Measurements from ENCODE around the gene BCDIN3D.
"Not testable (repeated sequence)": the region's sequence is repeated elsewhere in the genome, so short reads cannot be mapped to it uniquely, and the experiment has no call there.

BCDIN3D gene

DNA sequence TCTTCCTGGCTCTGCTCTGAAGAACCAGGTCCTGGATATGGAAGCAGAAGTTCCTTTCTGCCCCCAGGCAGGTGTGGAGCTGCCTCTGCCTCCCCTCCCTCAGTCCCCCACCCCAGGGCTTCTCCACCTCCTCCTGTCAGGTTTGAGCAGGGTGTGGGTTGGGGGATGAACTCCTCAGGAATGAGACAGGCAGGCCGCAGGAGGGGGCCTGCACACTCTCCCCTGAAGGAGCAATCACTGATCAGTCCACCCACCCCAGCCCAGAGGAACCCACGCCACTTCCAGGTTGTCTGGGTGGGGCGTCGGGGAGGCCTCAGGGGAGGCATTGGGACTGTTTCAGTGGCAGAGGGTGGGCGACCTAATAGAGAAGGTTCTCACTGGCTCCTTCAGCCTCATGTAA is 34.2 kb upstream of the BCDIN3D start:
- Histone ChIP-seq H3K9ac (ENCODE audit: low read length in 5 of 5) (no peak overlapping the region), H3K4me3 (ENCODE audit: low read depth in 1 of 5, low read length in 5 of 5) (no peak overlapping the region), H3K4me1 (ENCODE audit: control insufficient read depth in 5 of 5, insufficient read depth in 5 of 5, low read length in 5 of 5) (peaks cover 2 to 25% (median 15%) of the 10 kb centered on the region in 5 donors), H3K36me3 (ENCODE audit: control insufficient read depth in 5 of 5, insufficient read depth in 5 of 5, low read length in 5 of 5) (no peaks in the 10 kb centered on the region), H3K27me3 (ENCODE audit: control insufficient read depth in 5 of 5, insufficient read depth in 4 of 5, low read length in 5 of 5) (no peaks in the 10 kb centered on the region), H3K27ac (ENCODE audit: low read depth, low read length) (no peak overlapping the region), H3K9me3 (ENCODE audit: control insufficient read depth in 5 of 5, low read length in 5 of 5) (no peaks in the 10 kb centered on the region)

DNA sequence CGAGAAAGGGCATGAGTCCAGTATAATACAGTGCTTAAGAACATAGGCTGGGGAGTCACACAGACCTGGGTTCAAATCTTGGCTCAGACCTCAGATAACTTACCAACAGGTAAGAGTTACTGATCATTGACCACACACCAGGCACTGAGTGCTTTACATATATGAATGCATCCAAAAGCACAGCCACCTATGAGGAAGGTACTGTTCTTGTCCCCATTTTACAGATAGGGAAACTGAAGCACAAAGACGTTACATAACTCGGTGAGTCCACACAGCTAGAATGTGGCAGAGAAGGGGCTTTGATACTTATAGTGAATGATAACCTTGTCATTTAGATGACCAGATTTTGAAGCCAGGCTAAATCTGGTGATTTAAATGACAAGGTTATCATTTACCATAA is 33.2 kb upstream of the BCDIN3D start:
- Histone ChIP-seq H3K36me3 (ENCODE audit: control insufficient read depth in 5 of 5, insufficient read depth in 5 of 5, low read length in 5 of 5) (no peaks in the 10 kb centered on the region), H3K27me3 (ENCODE audit: control insufficient read depth in 5 of 5, insufficient read depth in 4 of 5, low read length in 5 of 5) (no peaks in the 10 kb centered on the region), H3K4me3 (ENCODE audit: low read depth in 1 of 5, low read length in 5 of 5) (no peak overlapping the region), H3K9me3 (ENCODE audit: control insufficient read depth in 5 of 5, low read length in 5 of 5) (no peaks in the 10 kb centered on the region), H3K9ac (ENCODE audit: low read length in 5 of 5) (no peak overlapping the region), H3K27ac (ENCODE audit: low read depth, low read length) (no peak overlapping the region), H3K4me1 (ENCODE audit: control insufficient read depth in 5 of 5, insufficient read depth in 5 of 5, low read length in 5 of 5) (peaks cover 2 to 31% (median 15%) of the 10 kb centered on the region in 5 donors)

DNA sequence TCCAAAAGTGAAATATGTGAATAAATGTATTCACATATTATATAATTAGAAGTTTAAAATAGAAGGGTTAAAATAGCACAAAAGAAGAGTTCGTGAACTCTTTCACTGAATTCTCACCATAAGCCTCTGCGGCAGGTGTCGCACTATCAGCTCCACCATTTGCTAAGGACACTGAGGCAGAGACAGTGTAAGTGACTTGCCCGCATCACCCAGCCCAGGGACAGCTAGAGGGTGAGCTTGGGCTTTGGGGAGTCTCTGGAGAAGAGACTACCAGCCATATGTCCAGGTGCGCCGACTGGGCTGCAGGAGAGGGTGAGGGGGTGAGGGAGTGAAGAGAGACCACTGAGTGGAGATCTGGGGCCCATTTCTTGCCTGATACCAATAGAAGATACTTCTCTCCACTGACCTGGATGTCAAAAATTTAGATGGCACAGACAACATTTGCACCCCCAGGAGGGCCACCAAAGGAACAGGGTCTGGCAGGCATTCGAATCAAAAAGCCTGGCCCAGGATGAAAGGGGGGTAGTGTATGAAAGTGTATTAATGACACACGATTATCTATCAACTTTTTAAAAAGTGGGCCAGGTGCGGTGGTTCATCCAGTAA is 32.3 kb upstream of the BCDIN3D start:
- Histone ChIP-seq H3K4me1 (ENCODE audit: control insufficient read depth in 5 of 5, insufficient read depth in 5 of 5, low read length in 5 of 5) (peaks cover 2 to 34% (median 15%) of the 10 kb centered on the region in 5 donors), H3K27me3 (ENCODE audit: control insufficient read depth in 5 of 5, insufficient read depth in 4 of 5, low read length in 5 of 5) (no peaks in the 10 kb centered on the region), H3K36me3 (ENCODE audit: control insufficient read depth in 5 of 5, insufficient read depth in 5 of 5, low read length in 5 of 5) (no peaks in the 10 kb centered on the region), H3K4me3 (ENCODE audit: low read depth in 1 of 5, low read length in 5 of 5) (no peak overlapping the region), H3K9ac (ENCODE audit: low read length in 5 of 5) (no peak overlapping the region), H3K27ac (ENCODE audit: low read depth, low read length) (no peak overlapping the region), H3K9me3 (ENCODE audit: control insufficient read depth in 5 of 5, low read length in 5 of 5) (no peaks in the 10 kb centered on the region)

DNA sequence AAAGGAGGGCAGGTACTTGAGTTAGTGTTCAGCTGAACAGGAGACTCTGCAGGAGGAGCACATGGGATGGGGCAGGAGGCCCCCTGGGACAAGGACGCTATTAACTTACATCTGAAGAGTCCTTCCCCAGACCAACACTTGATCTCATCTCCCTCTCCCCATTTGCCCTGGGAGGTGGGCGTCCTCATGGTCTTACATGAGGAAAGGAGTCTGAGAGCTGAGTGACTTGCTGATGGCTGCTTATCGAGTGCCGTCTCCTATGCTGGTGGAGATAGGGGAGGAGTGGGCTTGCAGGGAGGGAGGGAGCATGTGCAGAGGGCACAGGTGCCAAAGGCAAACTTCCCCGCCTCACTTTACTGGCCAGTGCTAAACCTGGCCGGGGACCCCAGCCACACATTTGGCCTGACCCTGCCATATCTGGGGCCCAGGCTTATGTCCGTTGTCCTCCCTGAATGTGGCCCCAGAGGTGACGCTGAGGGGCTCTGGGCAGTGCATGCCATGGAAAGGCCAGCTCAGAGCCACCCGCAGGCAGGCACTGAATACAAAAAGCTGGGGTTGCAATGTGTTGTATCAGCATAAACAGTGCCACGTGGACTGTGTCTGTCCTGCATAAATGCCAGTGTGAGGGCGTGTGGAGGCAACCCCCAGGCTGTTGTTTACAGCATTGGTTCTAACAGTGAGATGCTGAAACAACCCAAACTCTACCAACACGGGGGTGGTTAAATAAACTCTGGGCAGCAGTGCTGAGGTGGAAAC is 31.4 kb upstream of the BCDIN3D start:
- no peaks in the 10 kb centered on the region for H3K27me3 ChIP-seq (ENCODE audit: control insufficient read depth in 5 of 5, insufficient read depth in 4 of 5, low read length in 5 of 5)
- no peaks in the 10 kb centered on the region for H3K36me3 ChIP-seq (ENCODE audit: control insufficient read depth in 5 of 5, insufficient read depth in 5 of 5, low read length in 5 of 5)
- H3K4me3 ChIP-seq (ENCODE audit: low read depth in 1 of 5, low read length in 5 of 5) = no peak overlapping the region
- peaks cover 5 to 41% (median 21%) of the 10 kb centered on the region in 5 donors for H3K4me1 ChIP-seq (ENCODE audit: control insufficient read depth in 5 of 5, insufficient read depth in 5 of 5, low read length in 5 of 5)
- no peak overlapping the region for H3K27ac ChIP-seq (ENCODE audit: low read depth, low read length)
- no peaks in the 10 kb centered on the region for H3K9me3 ChIP-seq (ENCODE audit: control insufficient read depth in 5 of 5, low read length in 5 of 5)
- H3K9ac ChIP-seq (ENCODE audit: low read length in 5 of 5) = no peak overlapping the region

DNA sequence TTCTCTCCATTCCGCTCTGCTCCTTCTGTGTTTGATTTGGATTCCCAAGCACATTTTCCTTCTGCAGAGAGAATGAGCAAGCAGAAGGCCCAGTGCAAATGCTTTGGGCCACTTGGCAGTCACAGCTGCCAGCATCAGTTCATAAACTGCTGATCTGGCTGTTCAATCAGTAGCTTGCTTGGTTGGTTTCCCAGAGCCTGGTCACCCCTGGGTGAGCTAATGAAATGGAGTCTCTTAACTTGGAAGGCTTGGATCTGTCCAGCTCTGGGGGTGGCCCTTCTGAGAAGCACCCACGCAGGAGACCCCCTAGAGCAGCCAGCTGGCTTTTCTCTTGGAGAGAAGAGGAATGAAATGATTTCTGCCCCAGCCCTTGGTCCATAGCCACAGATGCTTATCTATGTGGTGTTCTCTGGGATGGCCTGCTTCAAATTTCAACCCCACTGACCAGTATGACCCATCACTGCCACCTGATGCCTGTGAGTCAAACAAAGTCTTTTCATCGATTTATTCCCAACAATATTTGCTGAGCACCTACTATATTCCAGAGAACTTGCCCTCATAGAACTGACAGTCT is 30.5 kb upstream of the BCDIN3D start:
- Histone ChIP-seq H3K4me3 (ENCODE audit: low read depth in 1 of 5, low read length in 5 of 5) (no peak overlapping the region), H3K27ac (ENCODE audit: low read depth, low read length) (no peak overlapping the region), H3K9ac (ENCODE audit: low read length in 5 of 5) (no peak overlapping the region), H3K36me3 (ENCODE audit: control insufficient read depth in 5 of 5, insufficient read depth in 5 of 5, low read length in 5 of 5) (no peaks in the 10 kb centered on the region), H3K4me1 (ENCODE audit: control insufficient read depth in 5 of 5, insufficient read depth in 5 of 5, low read length in 5 of 5) (peaks cover 9 to 50% (median 30%) of the 10 kb centered on the region in 5 donors), H3K9me3 (ENCODE audit: control insufficient read depth in 5 of 5, low read length in 5 of 5) (no peaks in the 10 kb centered on the region), H3K27me3 (ENCODE audit: control insufficient read depth in 5 of 5, insufficient read depth in 4 of 5, low read length in 5 of 5) (no peaks in the 10 kb centered on the region)

DNA sequence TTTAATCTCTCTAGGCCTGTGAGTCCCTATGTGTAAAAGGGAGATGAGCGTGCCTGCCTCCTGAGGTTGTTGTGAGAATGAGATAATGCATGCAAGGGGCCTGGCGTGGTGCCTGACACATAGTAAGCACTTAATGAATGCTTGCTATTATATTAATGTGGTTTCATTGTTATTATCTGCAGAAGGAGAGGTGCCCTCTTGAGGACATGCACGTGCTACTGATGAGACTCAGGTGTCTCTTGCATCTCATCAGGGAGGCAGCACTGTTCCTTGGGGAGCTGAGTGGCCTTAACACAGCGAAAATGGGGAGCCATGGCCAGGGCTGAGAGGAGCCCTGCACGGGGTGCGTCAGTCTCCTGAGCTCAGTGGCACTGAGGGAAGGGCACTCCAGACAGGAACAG is 29.9 kb upstream of the BCDIN3D start:
- Histone ChIP-seq H3K4me1 (ENCODE audit: control insufficient read depth in 5 of 5, insufficient read depth in 5 of 5, low read length in 5 of 5) (peaks cover 9 to 56% (median 36%) of the 10 kb centered on the region in 5 donors), H3K27ac (ENCODE audit: low read depth, low read length) (no peak overlapping the region)

DNA sequence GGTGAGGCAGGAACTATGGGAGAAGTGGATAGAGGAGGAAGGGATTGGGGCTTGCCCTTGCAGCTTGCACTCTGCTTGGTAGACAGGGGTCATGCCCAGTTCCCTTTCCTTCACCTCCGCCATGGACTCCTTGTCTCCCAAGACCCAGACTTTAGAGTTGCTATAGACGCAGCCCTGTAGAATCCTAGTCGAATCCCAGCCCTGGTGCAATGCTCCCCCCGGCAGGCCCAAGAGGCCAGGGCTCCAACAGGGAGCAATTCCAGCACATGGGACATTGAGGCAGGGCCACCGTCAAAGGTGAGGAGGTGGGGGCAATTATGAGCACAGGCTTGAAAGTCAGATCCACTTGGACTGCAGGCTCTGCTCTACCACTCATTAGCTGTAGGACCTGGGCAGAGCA is 29.5 kb upstream of the BCDIN3D start:
- no peak overlapping the region for H3K9ac ChIP-seq (ENCODE audit: low read length in 5 of 5)
- peaks cover 9 to 60% (median 40%) of the 10 kb centered on the region in 5 donors for H3K4me1 ChIP-seq (ENCODE audit: control insufficient read depth in 5 of 5, insufficient read depth in 5 of 5, low read length in 5 of 5)
- H3K9me3 ChIP-seq (ENCODE audit: control insufficient read depth in 5 of 5, low read length in 5 of 5) = no peaks in the 10 kb centered on the region

More for the DNA sequence above, 29.9 kb upstream of the BCDIN3D start:
- Histone ChIP-seq H3K27me3 (ENCODE audit: control insufficient read depth in 5 of 5, insufficient read depth in 4 of 5, low read length in 5 of 5) (no peaks in the 10 kb centered on the region), H3K9me3 (ENCODE audit: control insufficient read depth in 5 of 5, low read length in 5 of 5) (no peaks in the 10 kb centered on the region), H3K36me3 (ENCODE audit: control insufficient read depth in 5 of 5, insufficient read depth in 5 of 5, low read length in 5 of 5) (no peaks in the 10 kb centered on the region), H3K9ac (ENCODE audit: low read length in 5 of 5) (no peak overlapping the region), H3K4me3 (ENCODE audit: low read depth in 1 of 5, low read length in 5 of 5) (no peak overlapping the region)

DNA sequence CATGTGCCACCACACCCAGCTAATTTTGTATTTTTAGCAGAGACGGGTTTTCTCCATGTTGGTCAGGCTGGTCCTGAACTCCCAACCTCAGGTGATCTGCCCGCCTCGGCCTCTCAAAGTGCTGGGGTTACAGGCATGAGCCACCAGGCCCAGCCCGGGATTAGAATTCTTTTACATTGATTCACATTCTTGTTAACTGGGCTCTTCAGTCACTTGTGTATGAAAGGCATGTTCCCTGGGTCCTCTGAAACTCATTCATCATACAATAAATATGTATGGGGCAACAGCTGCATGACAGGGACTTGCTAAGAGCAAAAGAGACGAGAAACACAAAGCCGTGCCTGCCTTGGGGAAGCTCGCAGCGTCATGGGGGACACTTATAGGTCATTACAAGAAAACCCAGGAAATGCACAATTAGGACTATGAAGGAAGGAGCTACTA is 28.9 kb upstream of the BCDIN3D start:
- H3K4me1 ChIP-seq (ENCODE audit: control insufficient read depth in 5 of 5, insufficient read depth in 5 of 5, low read length in 5 of 5) = peaks cover 9 to 65% (median 45%) of the 10 kb centered on the region in 5 donors
- H3K27me3 ChIP-seq (ENCODE audit: control insufficient read depth in 5 of 5, insufficient read depth in 4 of 5, low read length in 5 of 5); H3K9me3 ChIP-seq (ENCODE audit: control insufficient read depth in 5 of 5, low read length in 5 of 5); H3K9ac ChIP-seq (ENCODE audit: low read length in 5 of 5); H3K27ac ChIP-seq (ENCODE audit: low read depth, low read length); H3K36me3 ChIP-seq (ENCODE audit: control insufficient read depth in 5 of 5, insufficient read depth in 5 of 5, low read length in 5 of 5); H3K4me3 ChIP-seq (ENCODE audit: low read depth in 1 of 5, low read length in 5 of 5): not testable (repeated sequence)

More for the DNA sequence above, 29.5 kb upstream of the BCDIN3D start:
- Histone ChIP-seq H3K4me3 (ENCODE audit: low read depth in 1 of 5, low read length in 5 of 5) (no peak overlapping the region), H3K27me3 (ENCODE audit: control insufficient read depth in 5 of 5, insufficient read depth in 4 of 5, low read length in 5 of 5) (no peaks in the 10 kb centered on the region), H3K36me3 (ENCODE audit: control insufficient read depth in 5 of 5, insufficient read depth in 5 of 5, low read length in 5 of 5) (no peaks in the 10 kb centered on the region), H3K27ac (ENCODE audit: low read depth, low read length) (no peak overlapping the region)

DNA sequence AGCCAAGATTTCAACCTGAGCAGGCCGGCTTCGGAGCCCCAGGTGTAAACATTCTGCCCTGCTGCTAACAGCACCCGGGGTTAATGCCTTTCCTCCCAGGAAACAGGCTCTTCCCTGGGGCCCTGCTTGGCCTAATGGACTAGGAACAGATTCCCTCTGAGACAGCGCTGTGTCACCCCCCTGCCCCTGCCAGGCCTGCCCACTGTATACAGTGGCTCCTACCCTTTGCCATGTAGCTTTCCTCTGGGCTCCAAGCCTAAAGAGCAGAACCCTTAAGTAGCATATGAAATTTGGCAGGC is 28.3 kb upstream of the BCDIN3D start:
- no peaks in the 10 kb centered on the region for H3K36me3 ChIP-seq (ENCODE audit: control insufficient read depth in 5 of 5, insufficient read depth in 5 of 5, low read length in 5 of 5)
- peaks cover 9 to 65% (median 46%) of the 10 kb centered on the region in 5 donors for H3K4me1 ChIP-seq (ENCODE audit: control insufficient read depth in 5 of 5, insufficient read depth in 5 of 5, low read length in 5 of 5)
- H3K4me3 ChIP-seq (ENCODE audit: low read depth in 1 of 5, low read length in 5 of 5) = no peak overlapping the region
- no peak overlapping the region for H3K27ac ChIP-seq (ENCODE audit: low read depth, low read length)
- no peaks in the 10 kb centered on the region for H3K27me3 ChIP-seq (ENCODE audit: control insufficient read depth in 5 of 5, insufficient read depth in 4 of 5, low read length in 5 of 5)
- no peaks in the 10 kb centered on the region for H3K9me3 ChIP-seq (ENCODE audit: control insufficient read depth in 5 of 5, low read length in 5 of 5)
- no peak overlapping the region for H3K9ac ChIP-seq (ENCODE audit: low read length in 5 of 5)

DNA sequence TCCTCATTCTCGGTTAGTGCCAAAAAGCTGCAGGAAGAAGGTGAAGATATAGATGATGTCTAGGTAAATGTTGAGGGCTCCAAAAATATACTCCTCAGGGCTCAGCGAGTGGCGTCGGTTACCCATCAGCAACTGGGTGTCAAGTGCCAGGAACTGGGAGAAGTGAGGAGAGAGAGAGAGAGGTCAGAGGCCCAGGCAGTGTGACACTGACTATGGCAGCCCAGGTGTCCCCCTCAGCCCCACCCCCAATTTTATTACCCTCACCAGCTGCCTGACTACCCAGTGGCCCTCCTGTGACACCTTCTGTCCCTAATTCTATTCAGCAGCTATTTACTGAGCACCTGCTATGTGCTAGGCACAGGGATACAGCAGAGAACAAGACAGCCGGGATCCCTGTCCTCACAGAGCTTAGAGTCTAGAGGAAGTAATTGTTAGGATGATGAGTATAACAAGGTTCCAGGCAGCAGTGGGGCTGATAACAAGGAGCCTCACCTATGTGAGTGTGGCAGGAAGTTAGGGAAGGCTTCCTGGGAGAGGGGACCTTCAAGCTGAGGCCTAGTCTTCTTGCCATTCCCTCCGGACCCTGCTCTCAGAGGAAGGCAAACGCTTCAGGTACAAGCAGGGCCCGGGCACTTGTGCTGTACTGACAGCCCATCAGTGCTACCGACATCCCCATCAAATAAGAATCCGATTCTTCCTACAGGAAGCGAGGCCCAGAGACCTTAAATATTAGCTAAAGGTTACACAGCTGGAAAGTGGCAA is 27.8 kb upstream of the BCDIN3D start:
- H3K36me3 ChIP-seq (ENCODE audit: control insufficient read depth in 5 of 5, insufficient read depth in 5 of 5, low read length in 5 of 5) = no peaks in the 10 kb centered on the region
- peaks cover 0 to 3% (median 0%) of the 10 kb centered on the region in 5 donors for H3K27me3 ChIP-seq (ENCODE audit: control insufficient read depth in 5 of 5, insufficient read depth in 4 of 5, low read length in 5 of 5)
- no peak overlapping the region for H3K9ac ChIP-seq (ENCODE audit: low read length in 5 of 5)
- no peak overlapping the region for H3K4me3 ChIP-seq (ENCODE audit: low read depth in 1 of 5, low read length in 5 of 5)
- H3K4me1 ChIP-seq (ENCODE audit: control insufficient read depth in 5 of 5, insufficient read depth in 5 of 5, low read length in 5 of 5) = peaks cover 9 to 65% (median 46%) of the 10 kb centered on the region in 5 donors
- no peaks in the 10 kb centered on the region for H3K9me3 ChIP-seq (ENCODE audit: control insufficient read depth in 5 of 5, low read length in 5 of 5)
- H3K27ac ChIP-seq (ENCODE audit: low read depth, low read length) = no peak overlapping the region

Measured in subcutaneous abdominal adipose tissue (tissue), 5 donors.